Upper lobe of left lung (tissue), 4 donors: ENCODE measurements around the gene RAD9B.

Experiments
- CTCF ChIP-seq, 6 experiments: fragments of 450-650 bp in 4 of 6; fragments of 200-600 bp in 2 of 6; sonication (generic) in 2 of 6; IDR thresholded peaks; one replicate each; pipeline ENCODE4 v1.5.1; 2016 to 2019; ENCODE audit warnings: antibody characterized with exemption in 6 of 6
- EP300 ChIP-seq, 4 donors: sonication (generic); formaldehyde crosslinking; IDR thresholded peaks; one replicate each; pipeline ENCODE4 v1.5.1; 2017; ENCODE audit warnings: antibody characterized with exemption in 4 of 4, control low read depth in 2 of 4
- POLR2A ChIP-seq, 4 donors: fragments of 450-650 bp; IDR thresholded peaks; one replicate each; pipeline ENCODE4 v1.5.1; 2016 to 2017; ENCODE audit warnings: antibody characterized with exemption in 4 of 4, mild to moderate bottlenecking in 2 of 4
- POLR2AphosphoS5 ChIP-seq, 2 donors: sonication (generic); formaldehyde crosslinking; IDR thresholded peaks; one replicate each; pipeline ENCODE4 v1.5.1; 2017; ENCODE audit warnings: antibody characterized with exemption in 2 of 2

- TF ChIP-seq CTCF (IDR thresholded peaks at IDR 0.05) (no peak), EP300 (IDR thresholded peaks at IDR 0.05) (no peak), POLR2AphosphoS5 (IDR thresholded peaks at IDR 0.05) (no peak), POLR2A (IDR thresholded peaks at IDR 0.05) (no peak)
These were observed 14.9 kb downstream of the RAD9B start for GRCh38 chr12:110516995-110517394.
